Measurements from ENCODE around the gene CHMP2A.

- no peak for TF ChIP-seq CTCF (IDR thresholded peaks at IDR 0.05)
- no peak for TF ChIP-seq EZH2 (IDR thresholded peaks at IDR 0.05; ENCODE audit: borderline replicate concordance, insufficient read depth, low read depth, low read length, poor library complexity, severe bottlenecking)
These were observed 24.7 kb upstream of the CHMP2A start for GRCh38 chr19:58579473-58580142.

Data from B cell (primary cell).